HepG2 (cell line): ENCODE data around the gene ABHD3. TPM values are rescaled to one million over a fixed set of nuclear protein-coding genes. Genes with fewer than 3 reads are reported as not detected.

Source experiments
- ATAC-seq: fragments of 200-7000 bp; cut with Tn5 transposase; 3 replicates; pipeline ENCODE4 v1.9.1; 2020; ENCODE audit warnings: mild to moderate bottlenecking, moderate library complexity
- BruUV-seq: library from RNA; stranded (reverse); fragments of 400-500 nt; replicated peaks from 2 replicates; lab custom pipeline; 2021; lab: Mats Ljungman, UMichigan
- CTCF ChIA-PET: fragments of 300-600 bp; formaldehyde crosslinking; extraction: SDS; loops from one replicate; lab custom pipeline; 2021; ENCODE audit warnings: low total read pairs, inconsistent platforms, low intra/inter-chr PET ratio; lab: Yijun Ruan, JAX
- POLR2A ChIA-PET: fragments of 350-600 bp; sonication (Branson Sonifier 250); formaldehyde crosslinking; loops from one replicate; lab custom pipeline; 2020; ENCODE audit warnings: antibody characterized with exemption, inconsistent platforms; lab: Yijun Ruan, JAX
- DNase-seq: peaks from one replicate; pipeline ENCODE4 v3.0.0-alpha.2; 2015; ENCODE audit warnings: low spot score
- FAIRE-seq: peaks from 3 replicates; lab custom pipeline; 2011; peaks lifted over from hg19 to GRCh38; lab: Jason Lieb, UNC
- H2AFZ ChIP-seq: one replicate; pipeline ENCODE4 v1.6.1; 2011; ENCODE audit warnings: low read length, inconsistent platforms
- H3K27ac ChIP-seq: fragments of 300-600 bp; 3 replicates; pipeline ENCODE4 v1.8.0; 2011; ENCODE audit warnings: mixed run types, mild to moderate bottlenecking, mixed read lengths, low read length, inconsistent platforms; ENCODE audit not compliant: insufficient read depth; ENCODE audit errors: extremely low read length
- H3K27me3 ChIP-seq, 2 experiments: fragments of 200-600 bp in 1 of 2; 2 replicates in 1 of 2; 3 replicates in 1 of 2; pipeline versions ENCODE4 v1.6.0 to v1.8.0; 2011; ENCODE audit warnings: low read length in 2 of 2, mild to moderate bottlenecking in 2 of 2, moderate library complexity in 2 of 2, inconsistent platforms in 1 of 2; ENCODE audit not compliant: insufficient read depth in 2 of 2, control insufficient read depth in 1 of 2
- H3K36me3 ChIP-seq, 2 experiments: fragments of 200-600 bp in 1 of 2; replicated peaks in 1 of 2; 2 replicates in 1 of 2; 3 replicates in 1 of 2; pipeline versions ENCODE4 v1.5.1 to v1.8.0; 2011; ENCODE audit warnings: low read length in 2 of 2, inconsistent platforms in 1 of 2; ENCODE audit not compliant: insufficient read depth in 2 of 2, control insufficient read depth in 1 of 2
- H3K4me1 ChIP-seq: 2 replicates; pipeline ENCODE4 v1.5.1; 2012; ENCODE audit warnings: low read length, inconsistent platforms; ENCODE audit not compliant: insufficient read depth
- H3K4me2 ChIP-seq: 2 replicates; pipeline ENCODE4 v1.6.0; 2011; ENCODE audit warnings: low read depth, low read length, inconsistent platforms
- H3K4me3 ChIP-seq, 3 experiments: fragments of 200-600 bp in 1 of 3; sonication (generic), shearing (Covaris generic) in 1 of 3; replicated peaks in 1 of 3; 2 replicates each; pipeline ENCODE4 v1.5.1; 2011 to 2016; ENCODE audit warnings: low read length in 3 of 3, inconsistent platforms in 2 of 3, low read depth in 2 of 3, mild to moderate bottlenecking in 2 of 3, control low read depth in 1 of 3, mixed read lengths in 1 of 3; ENCODE audit not compliant: insufficient read depth in 1 of 3
- H3K79me2 ChIP-seq: one replicate; pipeline ENCODE4 v1.6.1; 2011; ENCODE audit warnings: low read length, inconsistent platforms; ENCODE audit not compliant: insufficient read depth
- H3K9ac ChIP-seq: 2 replicates; pipeline ENCODE4 v1.6.0; 2011; ENCODE audit warnings: mild to moderate bottlenecking, low read depth, low read length, inconsistent platforms; ENCODE audit not compliant: insufficient read depth
- H3K9me3 ChIP-seq: 2 replicates; pipeline ENCODE4 v1.5.1; 2012; ENCODE audit warnings: mild to moderate bottlenecking, low read length
- H4K20me1 ChIP-seq: 2 replicates; pipeline ENCODE4 v1.6.0; 2011; ENCODE audit warnings: inconsistent platforms, mild to moderate bottlenecking, low read length, moderate library complexity; ENCODE audit not compliant: insufficient read depth
- ARID5B ChIP-seq: IDR thresholded peaks from 2 replicates; pipeline ENCODE4 v1.4.0; 2020; ENCODE audit warnings: mild to moderate bottlenecking, missing genetic modification reagents
- CTCF ChIP-seq: sonication (generic); formaldehyde crosslinking; IDR thresholded peaks from 2 replicates; pipeline ENCODE4 v1.5.0; 2020; ENCODE audit warnings: mild to moderate bottlenecking, missing genetic modification reagents, moderate library complexity
- HNRNPH1 ChIP-seq: fragments of 200-400 bp; formaldehyde crosslinking; optimal IDR thresholded peaks from 2 replicates; pipeline ENCODE3; 2017; ENCODE audit warnings: mild to moderate bottlenecking, low read depth, low read length
- JDP2 ChIP-seq: sonication (generic); formaldehyde crosslinking; IDR thresholded peaks from 2 replicates; pipeline ENCODE4 v1.8.1; 2022; ENCODE audit warnings: missing genetic modification reagents, borderline replicate concordance
- MBNL3 ChIP-seq: fragments of 250-450 bp; sonication (Bioruptor Pico); conservative IDR thresholded peaks from 2 replicates; pipeline ENCODE4 v1.8.0; 2022; ENCODE audit warnings: mild to moderate bottlenecking, inconsistent platforms
- PLSCR1 ChIP-seq: sonication (generic); formaldehyde crosslinking; IDR thresholded peaks from 2 replicates; pipeline ENCODE4 v1.5.0; 2020; ENCODE audit warnings: missing genetic modification reagents, mild to moderate bottlenecking, borderline replicate concordance
- RARA ChIP-seq: IDR thresholded peaks from 2 replicates; pipeline ENCODE4 v1.6.1; 2016; ENCODE audit warnings: missing genetic modification reagents, missing compliant biosample characterization
- REXO4 ChIP-seq: sonication (generic); formaldehyde crosslinking; IDR thresholded peaks from 2 replicates; pipeline ENCODE4 v1.8.0; 2022; ENCODE audit warnings: missing genetic modification reagents, mild to moderate bottlenecking, borderline replicate concordance
- SMC3 ChIP-seq: IDR thresholded peaks from 2 replicates; pipeline ENCODE4 v1.6.1; 2011; ENCODE audit warnings: low read length, improper control_type of control experiment
- TBL1XR1 ChIP-seq: fragments of 150-350 bp; IDR thresholded peaks from 2 replicates; pipeline ENCODE4 v1.6.1; 2014; ENCODE audit warnings: borderline replicate concordance, low read length; ENCODE audit not compliant: partially characterized antibody
- TCF12 ChIP-seq, 2 experiments: fragments of 450-650 bp in 1 of 2; sonication (generic) in 1 of 2; formaldehyde crosslinking in 1 of 2; IDR thresholded peaks; 2 replicates each; pipeline versions ENCODE4 v1.6.1 to v1.8.0; 2017 to 2022; ENCODE audit warnings: antibody characterized with exemption in 1 of 2, mild to moderate bottlenecking in 1 of 2, missing genetic modification reagents in 1 of 2, moderate library complexity in 1 of 2
- ZBTB8A ChIP-seq: sonication (generic); formaldehyde crosslinking; IDR thresholded peaks from 2 replicates; pipeline ENCODE4 v1.4.0; 2020; ENCODE audit warnings: mild to moderate bottlenecking, low read depth, missing genetic modification reagents, borderline replicate concordance
- ZMYM3 ChIP-seq: sonication (generic); formaldehyde crosslinking; IDR thresholded peaks from 2 replicates; pipeline ENCODE4 v1.5.1; 2020; ENCODE audit warnings: mild to moderate bottlenecking, missing genetic modification reagents
- ZNF24 ChIP-seq: fragments of 450-650 bp; IDR thresholded peaks from 2 replicates; pipeline ENCODE4 v1.6.1; 2017; ENCODE audit warnings: antibody characterized with exemption, mild to moderate bottlenecking
- ZNF484 ChIP-seq: sonication (generic); formaldehyde crosslinking; IDR thresholded peaks from 2 replicates; pipeline ENCODE4 v1.5.1; 2020; ENCODE audit warnings: mild to moderate bottlenecking, low read depth, missing genetic modification reagents, borderline replicate concordance
- ZNF724P ChIP-seq: sonication (generic); formaldehyde crosslinking; IDR thresholded peaks from 2 replicates; pipeline ENCODE4 v1.8.0; 2022; ENCODE audit warnings: missing genetic modification reagents, borderline replicate concordance
- ZNF780A ChIP-seq: sonication (generic); formaldehyde crosslinking; IDR thresholded peaks from 2 replicates; pipeline ENCODE4 v1.8.0; 2022; ENCODE audit warnings: mild to moderate bottlenecking, missing genetic modification reagents, moderate library complexity
- WGBS: methylation state at CpG from one replicate; pipeline ENCODE4 v1.1.6; 2017; ENCODE audit warnings: low lambda C conversion rate; 5-methylcytosine and 5-hydroxymethylcytosine counted together
- in situ Hi-C: cut with HindIII; loops from 2 replicates; pipeline ENCODE4 v1.10.0; 2017; ENCODE audit warnings: low pct_unique_long_range_greater_than_20kb; ENCODE audit not compliant: extremely low pct_ligation_motif_present
- intact Hi-C: fragments of 100-400 bp; cut with micrococcal nuclease; formaldehyde crosslinking; loops from one replicate; pipeline ENCODE4 v1.10.0; 2022; ENCODE audit not compliant: unreplicated experiment
- polyA plus RNA-seq, 8 experiments: library from polyadenylated mRNA; depleted of rRNA in 3 of 8; stranded (reverse) in 7 of 8; unstranded in 1 of 8; fragments of >200 nt; fragmentation: Illumina TruSeq in 4 of 8; extraction: Trizol in 4 of 8; gene quantifications; 2 replicates each; pipeline versions ENCODE4 v1.2.1 to v1.2.3, GENCODE V29; 2011 to 2016; ENCODE audit warnings: low read depth in 4 of 8, missing spikeins in 1 of 8, mixed read lengths in 1 of 8; ENCODE audit not compliant: insufficient read depth in 1 of 8
- total RNA-seq, 5 experiments: library from RNA; depleted of rRNA; stranded (reverse); fragments of >200 nt; fragmentation: Illumina TruSeq; extraction: Trizol; gene quantifications; 2 replicates each; pipeline ENCODE4 v1.2.3, GENCODE V29; 2016; ENCODE audit warnings: low read depth in 1 of 5

ABHD3 gene
- total and polyA plus RNA-seq, 2 of the 13 experiments (the other 11 are each of a cell fraction or from before 2014, with no cell fraction given) = 32.1 to 40.2 TPM

- TF ChIP-seq REXO4 (CRISPR knock-in tag) (no peak), TBL1XR1 (no peak), ZNF724P (CRISPR knock-in tag) (no peak), HNRNPH1 (no peak), ARID5B (CRISPR knock-in tag) (no peak)
Observed at GRCh38 chr18:21722687-21723086, 18.1 kb upstream of the ABHD3 start (continued).

- no peak overlapping the region for H3K9ac ChIP-seq
- CTCF ChIA-PET = no interaction called here
- intact Hi-C loops (no loop called here), in situ Hi-C loops (no loop called here)
- no TSS peak for BruUV-seq
- H3K27me3 ChIP-seq = no peaks in the 10 kb centered on the region; a peak in 1 of 5 replicates
- FAIRE-seq = no peak
- no peak for ATAC-seq
- no peaks in the 10 kb centered on the region for H3K9me3 ChIP-seq
- no peaks in the 10 kb centered on the region for H3K36me3 ChIP-seq
- WGBS = 100% methylated on average over 1 of the region's 1 CpG
- H2AFZ ChIP-seq = no peak overlapping the region
- H3K27ac ChIP-seq = no peak overlapping the region
- H3K4me1 ChIP-seq = peaks cover 13% of the 10 kb centered on the region
- no peak overlapping the region for H3K4me3 ChIP-seq
- no peak for DNase-seq
- POLR2A ChIA-PET = no interaction called here
- H3K4me2 ChIP-seq = no peak overlapping the region
- H3K79me2 ChIP-seq = no peaks in the 10 kb centered on the region
- no peaks in the 10 kb centered on the region for H4K20me1 ChIP-seq
- no peak for TF ChIP-seq MBNL3 (CRISPR knock-in tag)
- TF ChIP-seq ZNF484 (CRISPR knock-in tag) = no peak
- TF ChIP-seq ZBTB8A = no peak
- no peak for TF ChIP-seq PLSCR1 (CRISPR knock-in tag)
- no peak for TF ChIP-seq ZNF780A (CRISPR knock-in tag)
- no peak for TF ChIP-seq TCF12 (IDR thresholded peaks at IDR 0.05)
- TF ChIP-seq TCF12 (CRISPR knock-in tag; IDR thresholded peaks at IDR 0.05) = no peak
- TF ChIP-seq ZMYM3 (CRISPR knock-in tag) = no peak
- TF ChIP-seq JDP2 (CRISPR knock-in tag) = no peak
- TF ChIP-seq CTCF (CRISPR knock-in tag) = no peak
- TF ChIP-seq RARA (CRISPR knock-in tag) = no peak
- TF ChIP-seq SMC3 = no peak
- no peak for TF ChIP-seq ZNF24
Observed at GRCh38 chr18:21714474-21714873, 9.9 kb upstream of the ABHD3 start.
